LoVo (cell line): ENCODE measurements around the gene DAAM2.

ENCODE experiments used
- DNase-seq: peaks from one replicate; pipeline ENCODE4 v3.0.0-alpha.2; 2016; ENCODE audit warnings: low spot score

The DAAM2 gene

DNA sequence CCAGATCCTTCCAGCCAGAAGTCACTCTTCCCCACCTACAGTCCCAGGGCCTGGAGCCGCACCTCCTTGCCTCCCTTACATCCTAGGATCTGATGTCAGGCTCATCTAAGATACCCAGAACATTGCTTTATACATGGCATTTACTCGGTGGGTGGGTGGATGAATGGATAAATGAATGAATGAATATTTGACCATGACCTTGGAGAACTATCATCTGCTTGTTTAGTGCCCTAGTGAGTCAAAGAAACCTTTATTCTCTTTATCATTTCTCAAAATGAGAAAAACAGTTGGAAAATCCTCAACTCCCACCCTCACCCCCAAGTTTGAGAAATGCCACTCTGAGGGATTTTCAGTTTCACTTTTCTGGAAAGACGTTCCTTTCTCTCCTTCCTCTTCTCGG, 56.0 kb downstream of the DAAM2 start:
- DNase-seq = no peak

DNA sequence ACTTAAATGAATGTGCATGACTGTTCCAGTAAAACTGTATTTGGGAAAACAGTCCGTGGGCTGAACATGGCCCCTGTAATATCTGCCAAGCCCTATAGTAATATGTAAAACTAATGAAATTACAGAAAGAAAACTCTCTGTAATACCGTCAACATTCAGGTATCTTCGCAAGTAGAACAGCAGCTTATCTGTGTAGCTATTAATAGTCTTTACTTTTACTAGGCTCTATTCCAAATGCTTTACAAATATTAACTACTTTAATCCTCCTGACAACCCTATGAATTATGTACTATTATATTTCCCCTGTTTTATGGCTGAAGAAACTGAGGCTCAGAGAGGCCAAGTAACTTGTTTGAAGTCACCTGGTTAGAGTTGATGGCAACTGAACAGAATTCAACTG, 57.1 kb downstream of the DAAM2 start:
- DNase-seq = no peak

DNA sequence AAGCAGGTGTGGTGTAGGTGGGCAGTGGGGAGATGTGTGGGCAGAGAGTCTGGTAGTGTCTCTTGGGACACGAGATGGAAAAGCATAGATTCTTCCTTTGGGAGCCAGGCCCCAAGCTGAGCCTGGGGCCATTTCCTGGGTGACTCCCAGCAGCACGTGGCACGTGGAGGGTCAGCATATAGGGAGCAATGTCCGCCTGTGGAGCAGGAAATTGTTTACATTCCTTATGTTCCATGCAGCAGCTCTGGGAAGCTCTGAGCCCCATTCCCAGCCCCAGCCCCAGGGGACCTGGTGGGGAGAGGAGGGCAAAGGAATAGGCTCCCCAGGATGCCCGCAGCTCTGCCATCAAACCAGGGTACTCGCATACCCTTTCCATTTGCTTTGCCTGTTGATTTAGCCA, 57.6 kb downstream of the DAAM2 start:
- DNase-seq = no peak

DNA sequence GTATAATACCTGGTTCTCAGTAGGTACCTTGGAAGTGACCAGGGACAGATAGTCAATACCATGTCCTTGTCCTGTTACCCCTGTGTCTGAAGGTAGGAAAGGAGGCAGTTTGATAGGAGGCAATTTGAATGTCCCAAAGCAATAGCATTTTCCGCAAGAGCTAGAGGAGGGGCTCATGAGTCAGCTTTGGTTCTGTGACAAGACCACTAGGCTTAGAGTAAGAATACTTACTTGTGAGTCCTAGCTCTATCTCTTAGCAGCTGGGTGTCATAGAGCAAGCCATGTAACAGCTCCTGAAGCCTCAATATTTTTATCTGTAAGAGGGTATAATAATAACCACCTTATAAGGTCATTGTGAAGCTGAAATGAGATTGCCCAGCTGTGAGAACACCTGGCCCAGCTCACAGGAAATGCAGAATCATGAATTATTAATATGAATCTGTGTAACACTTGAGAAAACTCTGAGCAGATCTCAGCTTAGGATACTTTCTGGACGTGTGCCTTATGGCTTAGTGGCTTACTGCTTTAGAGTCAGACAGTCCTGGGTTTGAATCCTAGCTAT, 58.6 kb downstream of the DAAM2 start:
- no peak for DNase-seq

DNA sequence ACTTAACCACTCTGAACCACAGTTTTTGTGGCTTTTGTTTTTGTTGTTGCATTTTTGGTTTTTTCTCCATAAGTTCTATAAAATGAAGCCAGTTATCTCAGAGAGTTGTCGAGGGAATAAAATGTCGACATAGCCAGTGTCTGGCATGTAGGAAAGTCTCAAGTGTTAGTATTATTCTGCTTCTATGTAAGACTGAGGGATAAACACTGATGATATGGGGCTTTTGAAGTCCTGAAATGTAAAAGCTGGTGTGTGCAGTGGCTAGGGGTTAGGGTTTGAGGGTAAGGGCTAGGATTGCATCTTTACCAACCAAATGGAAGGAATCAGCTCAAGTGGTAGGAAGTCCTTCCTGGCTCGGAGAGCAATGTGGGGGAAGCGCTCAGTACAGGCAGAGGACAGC, 59.2 kb downstream of the DAAM2 start:
- no peak for DNase-seq

DNA sequence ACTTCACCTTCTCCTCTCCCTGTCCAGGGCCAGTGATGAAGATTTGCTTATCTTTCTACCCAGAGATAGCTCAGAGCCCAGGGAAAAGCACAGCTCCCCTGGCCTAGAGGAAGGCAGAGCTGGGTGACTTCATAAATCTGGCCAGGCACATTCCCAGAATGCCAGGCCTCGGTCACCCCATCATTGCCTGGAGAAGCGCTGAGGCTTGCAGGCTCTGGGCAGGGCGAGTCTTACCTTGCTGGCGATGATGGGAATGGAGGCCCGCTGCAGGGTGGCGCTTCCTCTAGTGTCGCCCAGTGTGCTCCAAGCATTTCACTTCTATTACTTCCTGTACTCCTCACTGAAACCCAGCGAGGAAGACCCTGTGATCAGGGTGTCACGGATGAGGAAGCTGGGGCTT, 60.1 kb downstream of the DAAM2 start:
- no peak for DNase-seq

DNA sequence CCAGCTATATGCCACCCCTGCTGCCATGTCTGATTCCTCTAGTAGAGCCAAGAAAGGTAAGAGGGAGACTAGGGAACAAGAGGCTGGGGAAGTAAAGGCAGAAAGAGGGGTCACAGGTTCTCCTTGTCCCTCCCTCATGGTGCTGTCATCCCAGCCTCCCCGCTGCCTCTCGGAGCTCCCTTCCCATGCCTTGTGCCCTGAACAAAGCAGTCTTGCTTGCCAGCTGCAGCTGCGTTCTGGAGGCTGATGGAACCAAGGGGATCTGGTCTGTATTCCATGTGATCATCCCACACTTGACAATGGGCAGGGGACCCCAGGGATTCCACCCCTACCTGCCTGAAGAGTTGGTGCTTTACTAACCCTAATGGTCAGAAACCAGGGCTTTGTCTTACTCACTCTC, 61.4 kb downstream of the DAAM2 start:
- no peak for DNase-seq

DNA sequence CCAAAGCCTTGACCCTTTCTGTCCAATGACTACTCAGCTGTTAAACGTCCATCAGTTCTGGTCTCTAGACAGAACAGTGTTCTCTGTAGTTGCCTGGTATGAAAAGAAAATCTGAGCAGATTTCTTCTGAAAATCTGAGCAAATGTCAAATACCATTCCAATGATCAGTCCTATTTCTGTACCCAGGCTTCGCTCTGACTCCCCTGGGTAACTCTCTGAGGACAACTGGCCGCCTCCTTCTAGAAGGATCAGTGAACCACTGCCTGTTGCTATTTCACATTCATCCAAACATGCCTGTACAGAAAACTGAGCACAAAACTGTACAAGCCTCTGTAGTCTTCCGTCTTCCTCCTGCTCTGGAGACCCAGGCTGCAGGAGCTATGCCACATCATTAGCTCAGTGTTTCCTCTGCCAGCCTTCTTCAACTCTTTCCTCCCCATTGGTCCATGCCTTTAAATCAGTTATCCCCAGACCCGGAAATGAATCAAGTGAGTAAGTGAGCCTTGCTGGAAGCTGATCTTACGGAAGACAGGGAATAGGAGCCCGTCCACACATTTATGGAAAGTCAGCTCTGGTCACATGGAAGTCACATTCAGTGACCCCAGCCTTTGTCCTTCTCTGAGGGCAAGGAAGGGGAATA, 63.3 kb downstream of the DAAM2 start:
- no peak for DNase-seq

DNA sequence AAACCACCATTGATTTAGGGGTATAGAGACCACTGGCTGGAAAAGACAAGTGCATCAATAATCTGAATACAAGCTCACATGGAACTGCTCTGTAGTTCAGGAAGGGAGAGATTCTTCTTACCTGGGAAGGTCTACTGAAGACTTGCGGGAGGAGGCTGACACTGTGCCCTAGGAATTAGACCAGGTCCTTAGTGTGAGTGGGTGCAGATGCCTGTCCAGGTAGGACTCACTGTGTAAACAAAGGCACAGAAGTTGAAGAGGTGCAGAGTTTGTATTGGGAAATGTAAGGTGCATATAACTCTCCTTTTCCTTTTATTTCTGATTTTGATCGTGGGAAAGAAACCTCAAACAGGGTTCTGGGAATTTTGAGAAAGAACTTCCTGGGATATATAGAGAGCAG, 66.8 kb downstream of the DAAM2 start:
- no peak for DNase-seq

DNA sequence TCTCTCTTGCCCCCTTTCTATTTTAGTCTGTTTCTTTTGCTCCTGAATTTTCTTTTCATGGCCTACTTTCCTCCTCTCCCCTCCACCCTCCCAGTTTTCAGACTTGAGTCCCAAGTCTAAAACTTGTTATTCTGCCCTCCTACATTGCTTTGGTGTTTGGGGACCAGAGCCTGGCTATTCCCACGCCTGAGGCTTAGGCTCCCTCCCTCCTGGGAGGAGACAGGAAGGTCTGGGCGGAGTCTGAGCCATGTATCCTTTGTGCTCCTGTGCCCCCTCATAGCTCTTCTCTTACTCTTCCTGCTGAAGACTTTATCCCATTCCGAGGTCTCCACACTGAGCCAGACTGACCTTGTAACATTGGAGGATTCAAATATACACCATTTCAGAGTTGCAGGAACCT, 69.5 kb downstream of the DAAM2 start:
- DNase-seq = no peak

DNA sequence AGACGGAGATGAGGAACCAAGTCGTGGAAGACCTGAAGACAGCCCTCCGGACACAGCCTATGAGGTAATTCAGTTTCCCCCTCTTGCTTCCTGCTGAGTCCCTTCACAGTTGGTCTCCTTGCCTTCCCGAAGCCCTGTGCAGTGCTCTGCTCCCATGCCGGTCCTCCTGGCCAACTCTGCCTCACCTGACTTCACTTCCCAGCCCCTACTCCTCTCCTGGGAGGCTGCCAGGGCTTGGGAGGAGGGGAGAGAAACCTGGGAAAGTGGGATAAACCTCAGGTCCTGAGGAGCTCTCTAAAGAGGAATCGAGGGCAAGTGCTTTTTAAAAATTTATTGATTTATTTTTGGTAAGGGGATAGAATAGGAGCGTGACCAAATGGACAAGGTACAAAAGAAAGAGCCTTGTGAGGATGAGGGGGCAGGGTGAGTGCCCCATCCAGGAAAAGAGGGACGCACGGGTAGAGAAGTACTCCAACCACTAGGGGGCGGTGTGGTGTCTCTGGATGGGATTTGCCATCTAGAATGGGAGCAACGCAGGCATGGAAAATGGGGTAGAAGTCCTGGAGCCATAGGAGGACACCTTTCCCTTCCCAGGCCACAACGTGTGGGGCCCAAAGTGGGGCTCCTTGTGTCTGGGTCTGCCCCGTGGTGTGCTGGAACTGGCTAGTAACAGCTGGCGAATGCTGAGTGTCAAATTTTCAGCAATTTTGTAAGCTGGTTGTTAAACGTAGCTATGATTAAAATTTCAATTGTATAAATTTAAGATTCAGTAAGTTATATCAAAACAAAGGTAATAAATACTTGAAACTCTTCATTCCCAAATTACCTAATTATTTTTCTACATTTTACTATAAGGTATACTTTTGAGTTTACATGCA, 73.1 kb downstream of the DAAM2 start:
- peak; percentile 18 for DNase-seq

DNA sequence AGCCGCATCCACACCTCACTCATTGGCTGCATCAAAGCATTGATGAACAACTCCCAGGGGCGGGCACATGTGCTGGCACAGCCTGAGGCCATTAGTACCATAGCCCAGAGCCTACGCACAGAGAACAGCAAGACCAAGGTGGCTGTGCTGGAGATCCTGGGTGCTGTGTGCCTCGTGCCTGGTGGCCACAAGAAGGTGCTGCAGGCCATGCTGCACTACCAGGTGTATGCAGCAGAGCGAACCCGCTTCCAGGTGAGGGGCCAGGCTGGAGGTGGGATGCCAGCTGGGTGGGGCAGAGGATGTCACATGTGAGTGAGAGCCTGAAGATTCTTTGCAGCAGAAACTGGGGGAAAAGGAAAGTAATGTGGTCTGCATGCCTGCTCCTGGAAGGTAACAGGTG, 75.4 kb downstream of the DAAM2 start:
- DNase-seq = no peak

DNA sequence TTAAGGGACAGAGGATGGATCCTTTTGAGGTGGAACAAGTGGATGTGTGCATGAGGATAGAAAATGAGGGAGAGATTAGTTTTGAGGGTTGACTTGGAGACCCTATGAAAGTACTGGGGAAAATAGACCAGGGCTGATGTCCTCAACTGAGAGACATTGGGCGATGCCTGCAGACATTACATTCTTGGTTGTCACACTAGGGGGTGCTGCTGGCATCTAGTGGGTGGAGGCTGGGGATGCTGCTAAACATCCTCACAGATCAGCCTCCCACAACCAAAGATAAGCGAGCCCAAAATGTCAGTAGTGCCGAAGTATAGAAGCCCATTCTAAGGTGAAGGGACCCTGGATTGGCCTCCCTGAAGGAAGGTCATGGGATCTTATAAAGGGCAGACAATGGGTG, 78.8 kb downstream of the DAAM2 start:
- DNase-seq = no peak

DNA sequence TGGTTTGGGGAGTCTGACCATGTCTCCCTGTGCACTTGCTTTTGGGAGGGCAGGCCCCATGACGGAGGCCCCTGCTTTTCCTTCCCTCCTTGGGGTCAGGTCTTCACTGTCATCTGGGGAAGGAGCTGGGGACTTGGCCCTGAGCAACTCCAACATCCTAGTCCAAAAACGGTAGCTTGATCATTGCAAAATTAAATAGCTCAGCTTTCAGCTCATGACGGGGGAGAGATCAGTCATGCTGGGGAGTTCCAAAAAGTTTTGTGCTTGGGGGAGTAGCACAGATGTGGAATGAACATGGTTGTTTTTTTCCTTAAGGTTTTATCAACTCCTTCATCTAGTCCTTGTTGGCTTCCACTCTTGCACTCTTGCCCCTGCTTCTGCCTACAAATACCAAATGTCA, 81.3 kb downstream of the DAAM2 start:
- no peak for DNase-seq

DNA sequence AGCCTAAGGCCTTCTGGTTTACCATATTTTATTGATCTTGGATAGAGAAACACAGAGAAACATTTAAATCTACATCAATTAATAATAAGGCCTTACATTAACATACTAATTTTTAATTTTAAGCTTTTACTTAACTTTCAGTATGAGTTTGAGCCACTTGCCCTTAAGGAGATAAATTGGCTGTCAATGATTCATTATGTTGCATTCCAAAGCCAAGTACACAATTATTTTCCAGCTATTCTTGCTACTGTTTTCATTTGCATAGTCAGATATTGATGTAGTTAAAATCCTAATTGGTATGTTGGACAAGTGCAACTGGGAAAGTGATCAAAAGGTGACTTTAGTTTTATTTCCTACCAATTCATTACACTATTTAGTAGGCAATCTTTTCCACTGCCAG, 83.9 kb downstream of the DAAM2 start:
- DNase-seq = no peak

DNA sequence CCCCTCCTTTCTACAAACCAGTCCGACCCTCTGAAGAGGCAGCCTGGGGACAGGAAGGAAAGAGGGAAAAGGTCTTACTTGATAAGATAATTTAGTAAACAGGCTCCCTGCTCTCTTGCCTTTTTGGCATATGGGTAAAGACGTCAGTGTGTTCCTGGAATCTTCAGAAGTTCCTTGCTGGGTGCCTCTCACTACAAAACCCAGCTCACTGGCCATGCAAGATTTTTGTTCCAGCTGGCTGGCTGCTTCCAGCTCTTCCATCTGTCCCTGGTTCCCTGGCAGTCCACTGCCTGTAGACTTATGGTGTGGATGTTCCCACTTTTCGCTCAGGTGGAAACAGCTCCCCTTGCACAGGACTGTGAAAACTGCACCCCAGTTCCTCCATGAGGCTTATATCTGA, 84.7 kb downstream of the DAAM2 start:
- no peak for DNase-seq

DNA sequence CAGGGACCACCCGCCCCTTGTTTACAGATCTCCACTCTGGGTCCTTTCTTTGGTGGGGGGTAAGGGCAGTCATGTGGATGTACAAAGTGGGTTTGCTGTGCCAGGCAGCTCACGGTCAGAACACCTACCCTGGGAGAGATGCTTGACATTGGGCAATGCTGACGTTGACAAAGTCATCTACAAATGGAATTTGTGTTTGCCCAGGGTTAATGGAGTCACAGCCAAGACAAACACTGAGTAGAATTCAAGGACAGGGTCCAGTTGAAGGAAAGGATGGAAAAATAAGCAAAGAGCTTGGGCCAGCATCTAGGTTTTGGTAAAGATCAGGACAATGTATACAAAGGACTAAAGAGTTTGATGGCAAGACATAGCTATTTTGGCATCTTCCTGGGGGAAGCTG, 87.4 kb downstream of the DAAM2 start:
- no peak for DNase-seq

DNA sequence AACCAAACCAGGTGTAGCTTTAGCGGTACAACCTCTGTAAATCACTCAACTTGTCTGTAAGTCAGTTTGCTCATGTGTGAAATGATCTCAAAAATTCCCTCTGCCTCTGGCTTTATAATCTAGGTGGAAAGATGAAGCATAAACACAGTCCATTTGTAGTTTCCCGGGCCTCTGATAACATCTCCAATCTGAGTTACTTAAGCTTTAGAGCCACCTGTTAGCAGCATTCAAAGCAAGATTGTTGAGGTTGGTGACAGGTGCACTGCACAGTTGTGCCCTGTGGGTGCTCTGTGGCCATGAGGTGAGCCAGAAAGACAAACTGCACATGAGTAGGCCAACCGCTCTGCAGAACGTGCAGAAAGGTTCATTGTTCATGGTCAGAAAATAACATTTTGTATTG, 88.4 kb downstream of the DAAM2 start:
- no peak for DNase-seq

DNA sequence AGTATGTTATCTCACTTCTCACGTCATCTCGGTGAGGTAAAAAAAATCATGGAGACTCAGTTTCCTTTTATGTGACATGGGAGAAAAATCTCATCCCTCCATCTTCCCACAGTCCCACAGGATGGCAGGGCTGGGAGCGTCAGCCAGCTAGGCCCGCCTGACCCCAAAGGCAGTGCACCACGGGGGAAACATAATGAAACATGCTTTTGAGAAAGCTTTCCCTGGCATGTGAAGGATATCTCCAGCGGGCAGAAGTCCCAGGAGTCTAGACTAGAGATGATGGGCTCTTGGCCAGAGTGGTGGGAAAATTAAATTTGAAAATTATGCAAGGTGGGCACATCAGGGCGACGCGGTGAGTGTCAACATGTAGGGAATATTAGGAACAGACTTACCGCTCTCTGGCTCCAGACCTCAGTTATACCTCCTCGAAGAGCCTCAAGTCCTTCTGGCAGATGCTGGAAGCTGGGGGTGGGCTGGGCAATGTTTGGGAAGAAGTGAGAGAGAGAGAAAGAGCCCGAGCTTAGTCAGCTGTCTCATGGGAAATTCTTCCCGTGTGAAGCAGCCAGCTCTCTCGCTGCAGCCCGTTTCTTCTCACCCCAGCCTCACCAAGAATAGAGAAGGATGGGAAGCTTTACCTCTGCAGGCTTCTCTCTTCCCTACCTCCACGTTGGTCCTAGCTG, 89.8 kb downstream of the DAAM2 start:
- no peak for DNase-seq

DNA sequence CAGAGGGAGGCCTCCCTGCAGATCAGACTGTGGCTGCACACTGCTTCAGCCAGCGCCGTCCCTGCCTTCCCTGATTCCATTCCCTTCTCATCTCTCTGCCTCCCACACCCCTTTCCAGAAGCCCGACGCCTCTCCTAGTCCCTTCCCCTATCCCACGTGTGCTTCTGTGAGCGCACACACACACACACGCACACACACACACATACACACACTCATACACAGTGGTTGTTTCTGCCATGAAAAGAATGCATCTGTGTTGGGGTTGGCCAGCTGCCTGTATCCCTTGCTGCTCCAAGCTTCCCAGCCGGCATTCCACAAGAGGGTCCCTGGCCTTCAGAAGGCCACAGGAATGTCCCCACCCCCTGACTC, 90.3 kb downstream of the DAAM2 start:
- no peak for DNase-seq

DNA sequence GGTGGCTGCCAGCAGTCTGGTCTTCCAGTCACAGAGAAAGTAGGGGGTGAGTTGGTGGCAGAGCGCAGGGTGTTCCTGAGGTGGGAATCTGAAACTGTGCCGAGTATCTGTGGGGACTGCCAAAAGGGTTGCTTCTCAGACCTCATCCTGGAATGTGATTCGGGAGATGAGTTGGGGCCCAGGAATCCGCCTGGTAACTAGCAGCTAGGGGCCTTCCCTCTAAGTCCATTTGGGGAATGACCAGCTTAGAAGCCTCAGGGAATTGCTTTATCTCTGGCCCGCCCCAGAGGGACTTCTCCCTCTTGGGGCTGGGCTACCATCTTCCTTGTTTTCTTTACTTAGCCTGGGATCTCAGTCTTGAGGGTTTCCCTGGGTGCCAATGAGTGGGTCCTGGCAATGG, 92.5 kb downstream of the DAAM2 start:
- DNase-seq = no peak

DNA sequence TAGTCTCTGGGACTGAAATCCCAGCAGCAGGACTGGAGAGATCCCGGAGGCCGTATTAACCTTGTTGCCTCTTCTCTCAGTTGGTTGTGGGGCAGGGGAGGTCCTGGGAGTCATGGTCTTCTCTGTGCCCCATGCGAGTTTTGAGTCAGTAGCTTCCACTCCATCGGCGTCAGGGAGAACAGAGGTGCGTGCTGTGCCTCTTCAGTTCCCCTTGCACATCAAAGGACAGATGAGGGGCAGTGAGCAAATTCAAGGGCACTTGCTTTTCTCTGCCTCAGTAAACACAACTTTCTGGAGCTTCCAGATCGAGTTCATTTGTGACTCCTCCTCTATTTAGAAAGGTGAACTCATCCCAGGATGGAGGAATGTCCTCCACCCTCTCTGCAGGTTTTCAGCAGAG, 93.5 kb downstream of the DAAM2 start:
- DNase-seq = no peak

DNA sequence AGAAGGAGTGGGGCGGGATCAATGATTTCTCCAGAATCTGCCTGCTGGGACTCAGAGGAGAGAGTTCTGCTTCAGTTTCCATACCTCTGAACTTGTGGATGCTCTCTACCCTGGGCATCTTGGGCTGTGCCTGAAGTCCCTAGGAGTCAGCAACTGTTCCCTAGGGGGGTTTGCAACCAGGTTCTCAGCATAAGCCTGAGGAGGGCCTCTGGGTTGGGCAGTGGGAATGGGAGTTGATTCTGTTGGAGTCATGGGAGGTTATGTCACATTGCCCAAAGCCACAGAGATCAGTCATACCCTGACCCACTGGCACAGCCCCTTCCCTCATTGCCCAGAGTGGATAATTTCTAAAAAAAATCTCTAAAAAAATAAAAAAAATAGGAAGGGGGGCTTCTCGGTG, 94.7 kb downstream of the DAAM2 start:
- DNase-seq = no peak
